Keratinocyte (primary cell): Measurements from ENCODE around the gene ATF6B. TPM values are rescaled to one million over a fixed set of nuclear protein-coding genes. Genes with fewer than 3 reads are reported as not detected.

ENCODE experiments used
- DNase-seq: peaks from one replicate; pipeline ENCODE4 v3.0.0-alpha.2; 2011; ENCODE audit warnings: low read depth, missing footprints, low spot score
- FAIRE-seq: peaks from 2 replicates; lab custom pipeline; 2011; peaks lifted over from hg19 to GRCh38; lab: Jason Lieb, UNC
- H2AFZ ChIP-seq: 2 replicates; pipeline ENCODE4 v1.6.0; 2012; ENCODE audit warnings: low read length, control low read depth, inconsistent platforms; ENCODE audit not compliant: control insufficient read depth
- H3K27ac ChIP-seq: 2 replicates; pipeline ENCODE4 v1.5.1; 2011; ENCODE audit warnings: low read length; ENCODE audit not compliant: control insufficient read depth, insufficient read depth
- H3K27me3 ChIP-seq: 3 replicates; pipeline ENCODE4 v1.6.0; 2011; ENCODE audit warnings: low read length; ENCODE audit not compliant: control insufficient read depth, insufficient read depth; ENCODE audit errors: extremely low read depth
- H3K36me3 ChIP-seq, 2 experiments: 2 replicates in 1 of 2; 3 replicates in 1 of 2; pipeline ENCODE4 v1.5.1; 2011; ENCODE audit warnings: low read length in 2 of 2, mild to moderate bottlenecking in 1 of 2; ENCODE audit not compliant: control insufficient read depth in 2 of 2, insufficient read depth in 2 of 2; ENCODE audit errors: extremely low read depth in 1 of 2
- H3K4me1 ChIP-seq: 3 replicates; pipeline ENCODE4 v1.5.1; 2011; ENCODE audit warnings: low read length; ENCODE audit not compliant: control insufficient read depth, insufficient read depth; ENCODE audit errors: extremely low read depth
- H3K4me2 ChIP-seq: 3 replicates; pipeline ENCODE4 v1.6.0; 2011; ENCODE audit warnings: low read depth, low read length; ENCODE audit not compliant: control insufficient read depth, insufficient read depth; ENCODE audit errors: extremely low read depth
- H3K4me3 ChIP-seq, 3 experiments: fragments of 200-600 bp in 1 of 3; sonication (generic) in 1 of 3; 2 replicates in 2 of 3; 3 replicates in 1 of 3; pipeline ENCODE4 v1.5.1; 2011 to 2016; ENCODE audit warnings: low read length in 3 of 3, mild to moderate bottlenecking in 3 of 3, control low read depth in 2 of 3, inconsistent platforms in 1 of 3, low read depth in 1 of 3, mixed read lengths in 1 of 3, mixed run types in 1 of 3, moderate library complexity in 1 of 3; ENCODE audit not compliant: control insufficient read depth in 2 of 3, insufficient read depth in 2 of 3; ENCODE audit errors: extremely low read depth in 1 of 3
- H3K79me2 ChIP-seq: 2 replicates; pipeline ENCODE4 v1.6.0; 2012; ENCODE audit warnings: low read length; ENCODE audit not compliant: control insufficient read depth, insufficient read depth
- H3K9ac ChIP-seq: 3 replicates; pipeline ENCODE4 v1.6.0; 2011; ENCODE audit warnings: low read length; ENCODE audit not compliant: control insufficient read depth, insufficient read depth; ENCODE audit errors: extremely low read depth
- H3K9me1 ChIP-seq: 3 replicates; pipeline ENCODE4 v1.6.0; 2011; ENCODE audit warnings: low read length; ENCODE audit not compliant: control insufficient read depth, insufficient read depth; ENCODE audit errors: extremely low read depth
- H3K9me3 ChIP-seq: 2 replicates; pipeline ENCODE4 v1.5.1; 2012; ENCODE audit warnings: low read depth, low read length; ENCODE audit not compliant: control insufficient read depth
- H4K20me1 ChIP-seq: 3 replicates; pipeline ENCODE4 v1.6.0; 2011; ENCODE audit warnings: low read length; ENCODE audit not compliant: control insufficient read depth, insufficient read depth; ENCODE audit errors: extremely low read depth
- CTCF ChIP-seq, 3 experiments: IDR thresholded peaks in 1 of 3; conservative IDR thresholded peaks in 1 of 3; optimal IDR thresholded peaks in 1 of 3; 2 replicates in 2 of 3; 3 replicates in 1 of 3; pipeline versions ENCODE3 to v1.5.1; 2011; ENCODE audit warnings: low read length in 3 of 3, mild to moderate bottlenecking in 3 of 3, moderate library complexity in 2 of 3, control low read depth in 1 of 3, inconsistent platforms in 1 of 3; ENCODE audit not compliant: insufficient read depth in 2 of 3; ENCODE audit errors: extremely low read depth in 1 of 3
- EZH2 ChIP-seq: IDR thresholded peaks from one replicate; pipeline ENCODE4 v1.6.1; 2012; ENCODE audit warnings: inconsistent platforms, mild to moderate bottlenecking, low read length, moderate library complexity
- dilution Hi-C: fragments of 300-500 bp; cut with MboI; formaldehyde crosslinking; loops from one replicate; pipeline ENCODE4 v1.7.0; 2020; ENCODE audit warnings: low sequenced_read_pairs; ENCODE audit not compliant: extremely low pct_ligation_motif_present
- polyA plus RNA-seq, 5 experiments: library from polyadenylated mRNA; depleted of rRNA in 3 of 5; stranded (reverse) in 3 of 5; stranded (forward) in 1 of 5; unstranded in 1 of 5; fragments of >200 nt; gene quantifications; 1 replicate in 1 of 5; 2 replicates in 3 of 5; 3 replicates in 1 of 5; pipeline versions ENCODE4 v1.2.1 to v1.2.3, GENCODE V29; 2011 to 2012; ENCODE audit warnings: missing spikeins in 2 of 5, low read depth in 1 of 5, low replicate concordance in 1 of 5

ATF6B gene
- polyA plus RNA-seq, 1 donor (not counting 4 experiments of a cell fraction or from before 2014, with no cell fraction given) = 30.4 TPM

- no peak for DNase-seq
- dilution Hi-C loops = no loop called here
Measured at GRCh38 chr6:32116674-32117073, 11.4 kb downstream of the ATF6B start.

GRCh38 chr6:32115623-32116022 lies 12.4 kb downstream of the ATF6B start:
- Histone ChIP-seq H4K20me1 (no peaks in the 10 kb centered on the region), H3K27me3 (no peaks in the 10 kb centered on the region), H3K9me3 (no peaks in the 10 kb centered on the region), H3K36me3 (peaks cover 21 to 27% of the 10 kb centered on the region in 2 experiments), H3K79me2 (no peaks in the 10 kb centered on the region), H3K4me1 (peaks cover 17% of the 10 kb centered on the region), H3K27ac (no peak overlapping the region), H3K9me1 (no peaks in the 10 kb centered on the region), H3K4me3 (no peak overlapping the region), H2AFZ (no peak overlapping the region), H3K4me2 (no peak overlapping the region), H3K9ac (no peak overlapping the region)
- DNase-seq (no peak), FAIRE-seq (no peak)
- no peak for TF ChIP-seq CTCF (optimal IDR thresholded peaks at IDR 0.05 in 1 of 3, IDR thresholded peaks at IDR 0.05 in 1 of 3, conservative IDR thresholded peaks at IDR 0.05 in 1 of 3; ENCODE audit: extremely low read depth in 1 of 3, insufficient read depth in 2 of 3, low read length in 3 of 3)
- no peak for TF ChIP-seq EZH2
- dilution Hi-C loops = no loop called here

More at GRCh38 chr6:32116674-32117073, 11.4 kb downstream of the ATF6B start:
- no peak overlapping the region for H2AFZ ChIP-seq
- no peaks in the 10 kb centered on the region for H4K20me1 ChIP-seq
- no peaks in the 10 kb centered on the region for H3K9me3 ChIP-seq
- no peak overlapping the region for H3K9ac ChIP-seq
- no peak overlapping the region for H3K4me2 ChIP-seq
- no peak for FAIRE-seq
- no peak overlapping the region for H3K4me3 ChIP-seq
- no peak overlapping the region for H3K27ac ChIP-seq
- no peaks in the 10 kb centered on the region for H3K79me2 ChIP-seq
- H3K4me1 ChIP-seq = peaks cover 17% of the 10 kb centered on the region
- peak; percentile 25 to 42 (median 31) for TF ChIP-seq CTCF (optimal IDR thresholded peaks at IDR 0.05 in 1 of 3, IDR thresholded peaks at IDR 0.05 in 1 of 3, conservative IDR thresholded peaks at IDR 0.05 in 1 of 3; ENCODE audit: extremely low read depth in 1 of 3, insufficient read depth in 2 of 3, low read length in 3 of 3)
- TF ChIP-seq EZH2 = no peak
- peaks cover 26 to 34% of the 10 kb centered on the region in 2 experiments for H3K36me3 ChIP-seq
- H3K9me1 ChIP-seq = no peaks in the 10 kb centered on the region
- no peaks in the 10 kb centered on the region for H3K27me3 ChIP-seq
